SH-SY5Y (cell line): ENCODE measurements around the gene XK.

Experiments
- GATA2 ChIP-seq: IDR thresholded peaks from 2 replicates; pipeline ENCODE4 v1.6.1; 2011; ENCODE audit warnings: mild to moderate bottlenecking, low read depth, low read length
- GATA3 ChIP-seq: IDR thresholded peaks from 2 replicates; pipeline ENCODE4 v1.6.1; 2011; ENCODE audit warnings: low read depth, mild to moderate bottlenecking, low read length, moderate library complexity

Gene XK

DNA sequence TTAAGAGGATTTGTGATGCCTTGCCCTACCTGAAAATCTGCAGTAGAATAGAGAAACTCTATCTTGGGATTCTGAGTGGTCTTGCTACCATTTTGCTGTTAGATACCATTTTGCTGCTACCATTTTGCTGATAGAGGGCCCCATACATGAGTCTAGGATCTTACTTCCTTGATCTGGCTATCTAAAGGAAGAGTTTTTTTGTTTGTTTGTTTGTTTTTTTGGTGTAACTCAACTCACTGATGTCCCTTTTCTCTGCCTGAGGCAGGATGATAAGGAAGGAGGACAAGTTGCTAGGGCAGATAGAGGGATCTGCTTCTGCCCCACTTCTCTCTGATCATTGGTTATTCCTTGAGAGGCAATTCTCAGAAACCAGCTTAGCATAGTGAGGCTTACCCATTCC lies 31.0 kb downstream of the XK start:
- TF ChIP-seq GATA2 (no peak), GATA3 (no peak)

- no peak for TF ChIP-seq GATA3
- no peak for TF ChIP-seq GATA2
Observed at GRCh38 chrX:37717708-37718107, 32.1 kb downstream of the XK start.

DNA sequence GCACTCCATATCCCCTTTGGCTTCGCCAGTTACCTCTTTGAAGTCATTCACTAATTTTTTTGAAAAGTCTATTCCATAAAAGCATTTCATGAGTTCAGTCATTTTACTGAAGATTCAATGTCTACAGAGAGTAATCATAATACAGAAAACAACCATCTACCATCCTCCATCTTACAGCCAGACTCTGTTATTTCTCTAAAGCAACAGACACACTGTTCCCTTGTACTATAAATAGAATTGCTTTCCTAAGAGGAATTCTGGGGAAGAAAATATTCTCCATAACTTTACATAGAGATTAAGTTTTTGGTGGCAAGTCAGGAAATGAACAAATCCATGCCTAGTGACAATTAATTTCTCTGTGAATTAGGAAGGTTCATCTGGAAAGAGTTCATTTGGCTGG lies 37.0 kb downstream of the XK start:
- TF ChIP-seq GATA3 = no peak

GRCh38 chrX:37726346-37726745 lies 40.8 kb downstream of the XK start:
- TF ChIP-seq GATA2 = no peak
- TF ChIP-seq GATA3 = no peak

GRCh38 chrX:37745354-37745753 lies 59.8 kb downstream of the XK start:
- no peak for TF ChIP-seq GATA2

DNA sequence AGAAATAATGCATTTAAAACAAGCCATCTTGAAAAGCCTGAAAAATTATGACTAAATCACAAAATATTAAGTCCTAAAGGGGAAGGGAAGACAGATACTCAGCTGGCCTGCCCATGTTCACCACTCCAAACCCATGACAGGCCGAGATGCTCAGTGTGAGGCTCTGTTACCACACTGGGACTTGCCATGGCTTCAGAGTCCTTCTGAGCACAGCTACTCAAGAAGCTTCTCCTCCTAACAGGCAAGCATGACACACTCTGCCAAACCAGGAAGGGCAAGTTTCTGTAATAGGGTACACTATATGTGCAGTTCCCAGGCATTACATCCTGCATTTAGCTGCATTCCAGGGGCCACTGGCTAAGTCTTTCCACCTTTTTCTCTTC lies 60.2 kb downstream of the XK start:
- TF ChIP-seq GATA3 (no peak), GATA2 (no peak)

GRCh38 chrX:37746218-37746941 lies 60.8 kb downstream of the XK start:
- TF ChIP-seq GATA2 (no peak), GATA3 (no peak)

DNA sequence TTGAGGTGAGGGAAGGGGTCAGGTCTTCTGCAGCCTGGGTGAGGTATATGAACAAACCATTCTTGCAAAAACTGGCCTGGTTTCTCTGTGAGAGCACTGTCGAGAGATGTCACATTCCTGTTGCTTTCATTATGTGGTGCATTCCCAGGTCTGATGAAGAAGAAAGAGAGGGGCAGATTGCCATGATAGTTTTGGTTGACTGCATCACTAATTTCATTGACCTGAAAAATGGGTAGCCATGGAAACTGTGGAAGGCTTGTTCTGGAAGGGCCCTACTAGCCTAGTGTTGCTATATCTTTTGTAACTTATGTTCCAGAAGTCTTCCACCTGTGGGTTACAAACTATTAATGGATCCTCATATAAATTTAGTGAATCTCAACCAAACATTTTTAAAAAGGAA lies 61.4 kb downstream of the XK start:
- no peak for TF ChIP-seq GATA2

GRCh38 chrX:37752281-37752680 lies 66.7 kb downstream of the XK start:
- no peak for TF ChIP-seq GATA3
- no peak for TF ChIP-seq GATA2

DNA sequence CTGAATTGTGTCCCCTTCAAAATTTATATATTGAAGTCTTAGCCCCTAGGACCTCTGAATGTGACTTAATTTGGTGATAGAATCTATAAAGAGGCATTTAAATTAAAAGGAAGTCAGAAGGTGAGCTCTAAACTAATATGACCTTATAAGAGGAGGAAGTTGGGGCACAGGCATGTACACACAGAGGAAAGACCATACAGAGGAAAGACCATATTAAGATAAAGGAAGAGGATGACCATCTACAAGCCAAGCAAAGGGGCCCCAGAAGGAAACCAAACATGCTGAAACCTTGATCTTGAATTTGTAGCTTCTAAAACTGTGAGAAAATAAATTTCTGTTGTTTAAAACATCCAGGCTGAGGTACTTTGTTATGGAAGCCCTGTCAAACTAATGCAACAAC lies 67.3 kb downstream of the XK start:
- no peak for TF ChIP-seq GATA2
- TF ChIP-seq GATA3 = no peak

GRCh38 chrX:37753384-37753783 lies 67.8 kb downstream of the XK start:
- TF ChIP-seq GATA2 (no peak), GATA3 (no peak)

- TF ChIP-seq GATA2 (no peak), GATA3 (no peak)
Observed at GRCh38 chrX:37754516-37754915, 68.9 kb downstream of the XK start.

- TF ChIP-seq GATA3 (no peak), GATA2 (no peak)
Observed at GRCh38 chrX:37755025-37755424, 69.4 kb downstream of the XK start.

DNA sequence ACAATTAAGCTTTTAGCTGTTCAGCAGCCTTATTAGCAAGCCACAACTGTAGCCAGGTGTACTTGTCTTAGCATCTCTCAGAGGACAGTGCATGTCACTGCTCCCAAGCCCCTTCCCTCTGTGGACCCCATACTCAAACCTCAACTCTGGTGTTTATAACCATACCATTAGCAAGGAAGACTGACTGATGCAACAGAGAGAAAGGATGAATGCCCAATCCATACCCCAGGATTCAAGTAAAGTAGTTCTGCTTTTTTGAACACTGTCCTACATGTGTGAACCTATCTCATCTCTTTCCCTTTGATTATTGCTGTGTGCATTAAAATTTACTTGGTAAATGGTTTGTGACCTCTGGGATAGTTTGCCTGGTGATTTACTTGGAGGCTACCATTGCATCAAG lies 71.5 kb downstream of the XK start:
- no peak for TF ChIP-seq GATA2
- TF ChIP-seq GATA3 = no peak

DNA sequence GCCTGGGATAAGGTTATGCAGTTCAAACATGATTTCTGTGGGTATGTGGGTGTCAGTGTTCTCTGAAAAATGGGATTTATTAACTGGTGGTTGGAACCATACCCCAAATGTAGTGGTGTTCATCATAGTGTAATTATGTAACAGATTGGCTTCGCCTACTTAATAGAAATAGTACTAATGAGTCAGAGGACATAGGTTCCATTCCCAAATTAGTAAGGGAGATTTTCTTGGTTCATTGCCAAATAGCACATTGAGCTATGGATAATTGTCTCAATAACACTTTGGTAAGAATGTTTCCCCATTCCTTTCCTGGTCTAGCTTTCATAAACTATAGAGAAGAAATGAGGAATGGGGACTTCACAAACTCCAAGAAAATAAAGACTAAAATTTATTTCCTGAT lies 73.8 kb downstream of the XK start:
- TF ChIP-seq GATA3 (no peak), GATA2 (no peak)

DNA sequence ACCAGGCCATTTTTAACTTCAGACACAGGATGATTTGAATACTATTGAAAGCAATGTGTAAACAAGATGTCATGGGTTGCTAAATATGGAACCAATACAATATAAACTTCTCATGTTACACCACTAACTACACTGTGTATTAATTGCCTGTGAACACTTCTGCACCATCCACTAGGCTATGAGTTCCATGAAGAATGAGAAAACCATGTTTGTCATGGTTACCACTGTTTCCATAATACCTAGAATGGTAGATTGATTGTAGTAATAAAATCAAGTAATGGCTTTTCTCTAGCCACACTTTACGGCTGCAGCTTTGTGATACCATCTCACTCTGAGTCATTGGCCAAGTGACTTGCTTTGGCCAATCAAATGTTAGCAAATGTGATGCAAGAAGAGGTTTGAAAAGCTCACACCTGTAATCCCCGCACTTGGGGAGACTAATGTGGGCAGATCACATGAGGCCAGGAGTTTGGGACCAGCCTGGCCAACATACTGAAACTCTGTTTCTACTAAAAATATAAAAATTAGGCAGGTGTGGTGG lies 74.4 kb downstream of the XK start:
- no peak for TF ChIP-seq GATA3
- TF ChIP-seq GATA2 = no peak
